Loucy (cell line): ENCODE measurements around the gene AMER2.

Source experiments
- EZH2phosphoT487 ChIP-seq: fragments of 200-600 bp; IDR thresholded peaks from 2 replicates; pipeline ENCODE4 v1.6.1; 2018; ENCODE audit warnings: antibody characterized with exemption, mild to moderate bottlenecking, moderate library complexity, borderline replicate concordance
- TF ChIP-seq, protein P1 (sequence below): fragments of 200-600 bp; sonication (generic); conservative IDR thresholded peaks from 2 replicates; pipeline ENCODE4 v1.5.1; 2014; ENCODE audit warnings: mild to moderate bottlenecking, antibody characterized with exemption, low read length

DNA sequence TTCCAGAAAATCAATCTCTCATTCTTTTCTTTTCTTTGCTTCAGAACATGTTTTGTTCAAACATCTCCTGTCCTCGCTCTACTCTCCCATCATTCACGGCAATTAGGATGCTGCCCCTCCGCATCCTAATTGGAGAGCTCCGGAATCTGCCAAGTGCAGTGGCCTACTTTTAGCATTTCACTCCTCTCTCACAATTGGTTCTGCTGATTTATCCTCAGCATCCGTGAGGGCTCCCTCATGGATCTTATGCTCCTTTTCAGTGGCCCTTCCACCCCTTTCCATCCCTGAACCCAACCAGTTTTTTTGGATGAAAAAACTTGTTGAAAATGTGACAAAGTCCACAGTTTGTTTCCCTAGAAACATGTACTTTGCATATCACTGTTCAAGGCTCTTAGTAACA, 22.4 kb downstream of the AMER2 start:
- TF ChIP-seq, protein P1, sequence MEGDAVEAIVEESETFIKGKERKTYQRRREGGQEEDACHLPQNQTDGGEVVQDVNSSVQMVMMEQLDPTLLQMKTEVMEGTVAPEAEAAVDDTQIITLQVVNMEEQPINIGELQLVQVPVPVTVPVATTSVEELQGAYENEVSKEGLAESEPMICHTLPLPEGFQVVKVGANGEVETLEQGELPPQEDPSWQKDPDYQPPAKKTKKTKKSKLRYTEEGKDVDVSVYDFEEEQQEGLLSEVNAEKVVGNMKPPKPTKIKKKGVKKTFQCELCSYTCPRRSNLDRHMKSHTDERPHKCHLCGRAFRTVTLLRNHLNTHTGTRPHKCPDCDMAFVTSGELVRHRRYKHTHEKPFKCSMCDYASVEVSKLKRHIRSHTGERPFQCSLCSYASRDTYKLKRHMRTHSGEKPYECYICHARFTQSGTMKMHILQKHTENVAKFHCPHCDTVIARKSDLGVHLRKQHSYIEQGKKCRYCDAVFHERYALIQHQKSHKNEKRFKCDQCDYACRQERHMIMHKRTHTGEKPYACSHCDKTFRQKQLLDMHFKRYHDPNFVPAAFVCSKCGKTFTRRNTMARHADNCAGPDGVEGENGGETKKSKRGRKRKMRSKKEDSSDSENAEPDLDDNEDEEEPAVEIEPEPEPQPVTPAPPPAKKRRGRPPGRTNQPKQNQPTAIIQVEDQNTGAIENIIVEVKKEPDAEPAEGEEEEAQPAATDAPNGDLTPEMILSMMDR = no peak
- TF ChIP-seq EZH2phosphoT487 = no peak
